ENCODE results near the gene HEXIM1.

DNA sequence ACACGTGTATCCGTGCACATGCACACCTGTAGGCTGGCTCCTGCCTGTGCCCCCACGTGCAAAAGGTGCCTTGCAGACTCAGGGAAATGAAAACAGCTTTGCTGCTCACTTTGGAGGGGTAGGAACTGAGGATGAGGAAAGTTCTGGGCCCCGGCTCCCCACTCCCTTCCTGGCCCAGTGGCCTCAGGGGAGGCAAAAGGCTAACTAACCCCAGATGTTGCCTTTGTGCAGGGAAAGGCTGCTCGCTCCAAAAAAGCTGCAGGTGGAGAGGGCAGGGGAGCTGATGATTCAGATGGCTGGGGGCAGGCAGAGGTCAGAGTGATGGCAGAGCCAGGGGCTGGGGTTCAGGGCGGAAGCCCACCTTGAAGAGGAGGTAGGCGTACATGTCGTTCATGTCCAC lies 28.3 kb upstream of the HEXIM1 start:
- TF ChIP-seq POLR2A (IDR thresholded peaks at IDR 0.05; ENCODE audit: low read depth, low read length) (no peak), POLR2AphosphoS5 (IDR thresholded peaks at IDR 0.05; ENCODE audit: low read depth, low read length) (no peak)
